ENCODE results near the gene LGI4. TPM values are rescaled to one million over a fixed set of nuclear protein-coding genes. Genes with fewer than 3 reads are reported as not detected.
A peak's percentile ranks its signal among the peaks of the same experiment; 100 is the strongest.
"Not testable (repeated sequence)": the region's sequence is repeated elsewhere in the genome, so short reads cannot be mapped to it uniquely, and the experiment has no call there.

Gene LGI4
- total RNA-seq, 4 donors from 2014 or later = 16.1 to 31.5 (median 27.2) TPM

DNA sequence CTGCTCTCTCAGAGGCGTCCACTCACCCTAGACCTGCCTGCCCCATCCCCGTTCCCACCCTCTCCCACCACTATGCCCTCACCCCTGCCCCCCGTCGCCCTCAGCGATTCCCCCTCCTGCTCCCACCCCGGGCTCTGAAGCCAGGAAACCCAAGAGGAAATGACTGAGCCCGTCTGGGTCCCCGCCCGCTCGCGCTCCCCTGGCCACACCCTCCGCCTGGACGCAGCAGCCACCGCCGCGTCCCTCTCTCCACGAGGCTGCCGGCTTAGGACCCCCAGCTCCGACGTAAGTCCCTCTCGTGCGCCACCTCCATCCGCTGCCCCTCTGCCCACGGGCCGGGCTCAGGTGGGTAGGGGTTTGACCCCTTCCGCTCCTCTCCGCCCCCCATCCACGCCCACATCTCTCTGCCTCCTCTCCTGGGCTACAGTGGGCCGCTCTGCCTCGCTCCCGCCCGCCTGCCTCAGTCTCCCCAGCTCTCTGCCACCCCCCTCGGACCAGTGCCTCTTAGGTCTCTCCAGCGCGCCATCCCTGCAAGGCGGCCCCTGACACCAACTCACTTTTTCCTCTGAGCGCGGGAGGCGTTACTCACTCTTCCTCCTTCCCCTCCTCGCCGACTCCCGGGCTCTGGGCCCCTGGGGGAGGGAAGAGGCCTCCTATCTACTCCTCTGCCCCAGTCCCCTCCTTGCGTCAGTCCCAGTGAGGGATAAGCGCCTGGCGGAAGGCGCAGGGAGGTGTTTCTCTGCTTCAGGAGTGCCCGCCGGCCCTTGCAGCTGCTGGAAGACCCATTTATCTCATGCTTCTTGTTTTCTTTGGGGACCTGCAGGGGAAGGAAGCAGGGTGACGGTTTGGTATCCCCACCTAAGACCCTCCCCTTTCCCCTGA lies 19.9 kb upstream of the LGI4 start, which contains the start of gene FXYD5:
Gene FXYD5, plus strand, starts transcription at position 211 of the 882 bp plus-strand sequence. CDS start 816 bp downstream, outside the sequence.
- Histone ChIP-seq H3K27me3 (peaks cover 30 to 53% (median 39%) of the 10 kb centered on the region in 3 donors), H3K4me1 (peaks cover 0 to 10% of the 10 kb centered on the region in 2 donors), H3K27ac (peak within 1 kb of the TSS; percentile 68 to 77 (median 74)), H3K4me3 (peak within 1 kb of the TSS; percentile 53 to 69 (median 56)), H3K9me3 (no peaks in the 10 kb centered on the region), H3K36me3 (no peaks in the 10 kb centered on the region)
- ATAC-seq = peak in 1 of 2 donors; percentile 59
- intact Hi-C loops (cut with DNase I; ENCODE audit: low total_unique reads) = loop anchor here (5.0 kb wide), 1 partner anchor 48 kb away; no protein-coding TSS in a partner anchor
- peak in 1 of 2 donors; percentile 32 for DNase-seq
- in situ Hi-C loops (cut with MboI; ENCODE audit: low sequenced_read_pairs in 4 of 4) = loop anchor here in 1 of 4 donors (10.0 kb wide), 1 partner anchor 110 kb away; the partner anchor contains the start of gene USF2
- peak; percentile 12 to 33 for TF ChIP-seq POLR2A (IDR thresholded peaks at IDR 0.05)
- TF ChIP-seq, protein P1, sequence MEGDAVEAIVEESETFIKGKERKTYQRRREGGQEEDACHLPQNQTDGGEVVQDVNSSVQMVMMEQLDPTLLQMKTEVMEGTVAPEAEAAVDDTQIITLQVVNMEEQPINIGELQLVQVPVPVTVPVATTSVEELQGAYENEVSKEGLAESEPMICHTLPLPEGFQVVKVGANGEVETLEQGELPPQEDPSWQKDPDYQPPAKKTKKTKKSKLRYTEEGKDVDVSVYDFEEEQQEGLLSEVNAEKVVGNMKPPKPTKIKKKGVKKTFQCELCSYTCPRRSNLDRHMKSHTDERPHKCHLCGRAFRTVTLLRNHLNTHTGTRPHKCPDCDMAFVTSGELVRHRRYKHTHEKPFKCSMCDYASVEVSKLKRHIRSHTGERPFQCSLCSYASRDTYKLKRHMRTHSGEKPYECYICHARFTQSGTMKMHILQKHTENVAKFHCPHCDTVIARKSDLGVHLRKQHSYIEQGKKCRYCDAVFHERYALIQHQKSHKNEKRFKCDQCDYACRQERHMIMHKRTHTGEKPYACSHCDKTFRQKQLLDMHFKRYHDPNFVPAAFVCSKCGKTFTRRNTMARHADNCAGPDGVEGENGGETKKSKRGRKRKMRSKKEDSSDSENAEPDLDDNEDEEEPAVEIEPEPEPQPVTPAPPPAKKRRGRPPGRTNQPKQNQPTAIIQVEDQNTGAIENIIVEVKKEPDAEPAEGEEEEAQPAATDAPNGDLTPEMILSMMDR (IDR thresholded peaks at IDR 0.05 in 4 of 5, conservative IDR thresholded peaks at IDR 0.05 in 1 of 5) = peak in 1 of 5 experiments; percentile 13

DNA sequence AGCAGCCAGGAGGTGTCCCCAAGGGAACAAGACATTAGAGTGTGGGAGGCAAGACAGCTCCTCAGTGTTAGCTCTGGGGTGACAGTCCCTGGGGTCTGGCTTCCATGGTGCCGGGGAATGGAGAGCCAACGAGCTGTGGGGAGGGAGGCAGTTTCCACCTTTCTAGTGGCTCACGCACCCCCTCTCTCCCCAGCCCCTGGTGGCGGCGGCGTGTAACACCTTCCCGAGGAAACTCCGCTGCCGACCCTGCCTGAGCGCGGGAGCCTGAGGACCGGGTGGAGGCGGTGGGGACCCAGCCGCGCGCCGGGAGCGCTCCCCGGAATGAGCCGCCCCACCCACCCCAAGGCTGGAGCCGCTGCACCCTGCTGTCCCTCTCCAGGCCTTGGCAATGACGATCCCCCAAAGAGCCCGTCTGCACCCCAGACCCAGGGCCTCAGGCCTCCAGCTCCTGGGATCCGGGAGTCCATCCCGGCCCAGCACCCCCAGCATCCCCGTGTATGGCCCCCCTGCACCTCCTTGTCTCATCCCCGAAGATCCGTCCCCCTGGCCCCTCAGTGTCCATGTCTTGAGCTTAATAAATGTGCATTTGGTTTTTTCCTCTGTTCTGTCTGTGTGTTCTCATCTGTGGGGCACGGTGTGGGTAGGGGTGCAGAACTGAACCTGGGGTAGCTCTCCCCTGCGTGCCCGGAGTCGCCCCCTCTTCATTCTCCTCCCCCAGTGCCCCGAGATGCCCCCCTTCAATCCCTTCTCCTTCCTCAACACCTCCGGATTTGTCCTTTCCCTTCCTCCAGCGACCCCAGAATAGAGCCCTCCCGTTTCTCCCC lies 19.1 kb upstream of the LGI4 start:
- no peak for TF ChIP-seq POLR2A (IDR thresholded peaks at IDR 0.05)
- TF ChIP-seq, protein P1 (IDR thresholded peaks at IDR 0.05 in 4 of 5, conservative IDR thresholded peaks at IDR 0.05 in 1 of 5) = peak in 4 of 5 experiments; percentile 26 to 51 (median 44)
- H3K9me3 ChIP-seq = no peaks in the 10 kb centered on the region
- peaks cover 0 to 10% of the 10 kb centered on the region in 2 donors for H3K4me1 ChIP-seq
- peaks cover 30 to 53% (median 39%) of the 10 kb centered on the region in 3 donors for H3K27me3 ChIP-seq
- no peaks in the 10 kb centered on the region for H3K36me3 ChIP-seq
- ATAC-seq = no peak
- in situ Hi-C loops (cut with MboI; ENCODE audit: low sequenced_read_pairs in 4 of 4) (loop anchor here in 1 of 4 donors (10.0 kb wide), 1 partner anchor 111 kb away; the partner anchor contains the start of gene USF2), intact Hi-C loops (cut with DNase I; ENCODE audit: low total_unique reads) (no loop called here)
- peak overlapping the region; percentile 68 to 77 (median 74) for H3K27ac ChIP-seq
- peak overlapping the region; percentile 53 to 69 (median 56) for H3K4me3 ChIP-seq
- no peak for DNase-seq

DNA sequence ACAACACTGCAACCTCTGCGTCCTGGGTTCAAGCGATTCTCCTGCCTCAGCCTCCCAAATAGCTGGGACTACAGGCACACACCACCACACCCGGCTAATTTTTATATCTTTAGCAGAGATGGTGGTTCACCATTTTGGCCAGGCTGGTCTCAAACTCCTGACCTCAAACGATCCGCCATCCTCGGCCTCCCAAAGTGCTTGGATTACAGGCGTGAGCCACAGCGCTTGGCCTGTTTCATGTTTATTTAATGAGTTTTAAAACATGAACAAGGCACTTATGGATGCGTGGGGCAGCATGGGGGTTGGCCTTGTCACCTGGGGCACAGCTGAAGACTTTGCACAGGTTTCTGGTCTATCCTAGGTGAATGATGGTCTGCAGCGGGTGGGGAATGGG lies 18.3 kb upstream of the LGI4 start:
- H3K9me3 ChIP-seq; intact Hi-C loops (cut with DNase I; ENCODE audit: low total_unique reads); H3K4me3 ChIP-seq; H3K27ac ChIP-seq; ATAC-seq; DNase-seq; H3K36me3 ChIP-seq: not testable (repeated sequence)
- Histone ChIP-seq H3K27me3 (peaks cover 30 to 53% (median 35%) of the 10 kb centered on the region in 3 donors), H3K4me1 (peaks cover 0 to 10% of the 10 kb centered on the region in 2 donors)
- in situ Hi-C loops (cut with MboI; ENCODE audit: low sequenced_read_pairs in 4 of 4) = loop anchor here in 1 of 4 donors (10.0 kb wide), 1 partner anchor 112 kb away; the partner anchor contains the start of gene USF2

DNA sequence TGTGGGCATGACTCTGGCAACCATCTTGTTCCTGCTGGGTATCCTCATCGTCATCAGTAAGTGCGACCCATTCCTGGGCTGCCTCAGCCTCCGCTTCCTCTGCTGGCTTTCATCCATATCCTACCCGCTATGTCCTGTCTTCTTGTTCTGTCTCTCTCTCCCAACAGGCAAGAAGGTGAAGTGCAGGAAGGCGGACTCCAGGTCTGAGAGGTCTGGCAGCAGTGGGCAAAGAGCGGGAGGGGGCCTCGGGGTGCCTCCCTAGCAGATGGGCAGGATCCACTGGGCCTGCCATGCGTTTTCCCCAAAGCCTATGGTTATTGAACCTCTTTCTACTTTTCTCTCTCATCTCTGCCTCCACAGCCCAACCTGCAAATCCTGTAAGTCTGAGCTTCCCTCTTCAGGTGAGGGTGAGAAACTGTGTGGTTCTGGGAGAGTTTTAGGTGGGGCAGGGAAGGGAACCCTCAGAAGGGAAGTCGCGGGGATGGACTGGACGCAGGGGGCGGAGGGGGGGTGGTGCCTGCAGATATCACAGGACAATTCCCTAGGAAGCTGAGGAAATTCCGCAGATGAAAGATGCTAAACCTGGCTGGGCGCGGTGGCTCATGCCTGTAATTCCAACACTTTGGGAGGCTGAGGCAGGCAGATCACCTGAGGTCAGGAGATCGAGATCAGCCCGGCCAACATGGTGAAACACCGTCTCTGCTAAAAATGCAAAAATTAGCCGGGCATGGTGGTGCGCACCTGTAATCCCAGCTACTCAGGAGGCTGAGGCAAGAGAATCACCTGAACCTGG lies 16.6 kb upstream of the LGI4 start:
- Histone ChIP-seq H3K27me3 (peaks cover 30 to 41% (median 34%) of the 10 kb centered on the region in 3 donors), H3K27ac (no peak overlapping the region), H3K36me3 (no peaks in the 10 kb centered on the region), H3K4me1 (peaks cover 0 to 10% of the 10 kb centered on the region in 2 donors), H3K9me3 (no peaks in the 10 kb centered on the region), H3K4me3 (no peak overlapping the region)
- intact Hi-C loops (cut with DNase I; ENCODE audit: low total_unique reads) (no loop called here), in situ Hi-C loops (cut with MboI; ENCODE audit: low sequenced_read_pairs in 4 of 4) (loop anchor here in 1 of 4 donors (10.0 kb wide), 1 partner anchor 113 kb away; the partner anchor contains the start of gene USF2)
- no peak for TF ChIP-seq POLR2A (IDR thresholded peaks at IDR 0.05)
- TF ChIP-seq, protein P1 (IDR thresholded peaks at IDR 0.05 in 4 of 5, conservative IDR thresholded peaks at IDR 0.05 in 1 of 5) = no peak
- no peak for DNase-seq
- ATAC-seq = no peak

Measured in gastrocnemius medialis (tissue), 4 donors.